Measurements from ENCODE around the gene ESYT2. TPM values are rescaled to one million over a fixed set of nuclear protein-coding genes. Genes with fewer than 3 reads are reported as not detected.
A peak's percentile ranks its signal among the peaks of the same experiment; 100 is the strongest.

Gene ESYT2
- polyA plus RNA-seq, 1 of the 3 experiments (the other 2 are of a cell fraction): 34.2 TPM

DNA sequence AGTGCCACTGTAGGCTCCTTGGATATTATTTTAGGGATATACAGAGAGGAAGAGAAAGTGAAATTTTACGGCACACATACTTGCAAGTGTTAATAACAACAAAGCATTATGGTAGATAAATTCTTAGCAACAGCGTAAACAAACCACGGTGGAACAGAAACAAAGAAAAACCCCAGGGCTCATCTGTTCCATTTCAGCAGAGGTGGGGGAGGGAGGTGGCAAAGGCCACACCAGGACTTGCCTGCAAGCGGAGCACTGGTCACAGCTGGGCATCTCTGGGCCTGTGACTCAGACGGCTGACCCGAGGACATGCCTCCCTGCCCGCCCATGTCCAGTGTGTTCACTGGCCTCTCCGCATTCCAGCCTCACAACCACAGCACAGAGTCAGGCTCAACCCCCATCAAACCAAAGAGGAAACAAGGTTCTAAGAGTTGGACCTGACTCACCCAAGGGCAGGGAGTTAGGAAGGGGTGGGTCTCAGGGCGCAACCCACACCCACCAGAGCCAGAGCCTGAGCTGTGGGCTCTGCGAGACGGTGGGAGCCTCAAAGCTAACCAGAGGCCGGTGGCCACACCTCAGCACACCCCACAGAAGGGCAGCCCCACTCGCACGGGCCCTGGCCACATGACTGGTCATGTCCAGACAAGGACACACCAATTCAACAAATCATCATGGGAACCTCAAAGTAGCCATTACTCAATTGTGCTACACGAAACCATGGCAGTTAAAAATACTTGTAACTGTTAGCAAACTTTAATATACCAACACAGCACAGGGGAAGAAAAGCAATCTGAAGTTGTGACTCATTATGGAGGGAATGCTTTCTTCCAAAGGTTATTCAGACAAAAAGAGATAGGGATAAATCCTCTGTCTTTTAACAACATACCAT is 10.7 kb downstream of the ESYT2 start:
- 11% methylated on average over 15 of the region's 15 CpGs for WGBS (ENCODE audit: low lambda C conversion rate)
- TF ChIP-seq EZH2phosphoT487 (IDR thresholded peaks at IDR 0.05; ENCODE audit: borderline replicate concordance, low read depth): no peak
- TF ChIP-seq, protein P1, sequence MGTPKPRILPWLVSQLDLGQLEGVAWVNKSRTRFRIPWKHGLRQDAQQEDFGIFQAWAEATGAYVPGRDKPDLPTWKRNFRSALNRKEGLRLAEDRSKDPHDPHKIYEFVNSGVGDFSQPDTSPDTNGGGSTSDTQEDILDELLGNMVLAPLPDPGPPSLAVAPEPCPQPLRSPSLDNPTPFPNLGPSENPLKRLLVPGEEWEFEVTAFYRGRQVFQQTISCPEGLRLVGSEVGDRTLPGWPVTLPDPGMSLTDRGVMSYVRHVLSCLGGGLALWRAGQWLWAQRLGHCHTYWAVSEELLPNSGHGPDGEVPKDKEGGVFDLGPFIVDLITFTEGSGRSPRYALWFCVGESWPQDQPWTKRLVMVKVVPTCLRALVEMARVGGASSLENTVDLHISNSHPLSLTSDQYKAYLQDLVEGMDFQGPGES (IDR thresholded peaks at IDR 0.05; ENCODE audit: low read depth, low read length): no peak
- TF ChIP-seq RFX5 (IDR thresholded peaks at IDR 0.05; ENCODE audit: low read length): no peak
- peak; percentile 88 for TF ChIP-seq FOSL2 (IDR thresholded peaks at IDR 0.05; ENCODE audit: borderline replicate concordance, low read depth)
- TF ChIP-seq SMC3 (IDR thresholded peaks at IDR 0.05; ENCODE audit: low read depth, low read length): 0 out of 2 replicates have a peak, but pooled peaks have one; percentile 6
- peak; percentile 44 for TF ChIP-seq RAD21 (IDR thresholded peaks at IDR 0.05; ENCODE audit: low read length)
- no peak for TF ChIP-seq ZBTB33 (IDR thresholded peaks at IDR 0.05; ENCODE audit: borderline replicate concordance, low read depth)
- TF ChIP-seq MEF2A (IDR thresholded peaks at IDR 0.05; ENCODE audit: borderline replicate concordance, low read depth): peak; percentile 65; the same call in 1 of the 2 replicates
- TF ChIP-seq FOXJ3 (CRISPR knock-in tag; IDR thresholded peaks at IDR 0.05): no peak; the same call in 1 of the 2 replicates
- TF ChIP-seq TAF1 (IDR thresholded peaks at IDR 0.05; ENCODE audit: borderline replicate concordance, low read depth, low read length): peak; percentile 56
- TF ChIP-seq MAX (IDR thresholded peaks at IDR 0.05; ENCODE audit: low read depth): peak; percentile 90; the same call in 1 of the 2 replicates
- TF ChIP-seq SIN3A (IDR thresholded peaks at IDR 0.05; ENCODE audit: borderline replicate concordance, low read depth, low read length): peak; percentile 88; the same call in 1 of the 2 replicates
- TF ChIP-seq MXI1 (IDR thresholded peaks at IDR 0.05; ENCODE audit: low read depth, low read length): peak; percentile 41; the same call in 1 of the 2 replicates
- peak; percentile 86 for TF ChIP-seq TCF12 (IDR thresholded peaks at IDR 0.05)
- TF ChIP-seq FOXM1 (IDR thresholded peaks at IDR 0.05; ENCODE audit: low read depth): peak; percentile 64; the same call in 1 of the 2 replicates
- peak; percentile 67; the same call in 1 of the 2 replicates for TF ChIP-seq NFIC (IDR thresholded peaks at IDR 0.05; ENCODE audit: borderline replicate concordance)
- peak; percentile 86 for TF ChIP-seq POLR2AphosphoS5 (IDR thresholded peaks at IDR 0.05; ENCODE audit: low read depth, low read length)
- TF ChIP-seq TEAD4 (IDR thresholded peaks at IDR 0.05; ENCODE audit: borderline replicate concordance, insufficient read depth): peak; percentile 97
- TF ChIP-seq JUND (IDR thresholded peaks at IDR 0.05): peak; percentile 89
- TF ChIP-seq, protein P2, sequence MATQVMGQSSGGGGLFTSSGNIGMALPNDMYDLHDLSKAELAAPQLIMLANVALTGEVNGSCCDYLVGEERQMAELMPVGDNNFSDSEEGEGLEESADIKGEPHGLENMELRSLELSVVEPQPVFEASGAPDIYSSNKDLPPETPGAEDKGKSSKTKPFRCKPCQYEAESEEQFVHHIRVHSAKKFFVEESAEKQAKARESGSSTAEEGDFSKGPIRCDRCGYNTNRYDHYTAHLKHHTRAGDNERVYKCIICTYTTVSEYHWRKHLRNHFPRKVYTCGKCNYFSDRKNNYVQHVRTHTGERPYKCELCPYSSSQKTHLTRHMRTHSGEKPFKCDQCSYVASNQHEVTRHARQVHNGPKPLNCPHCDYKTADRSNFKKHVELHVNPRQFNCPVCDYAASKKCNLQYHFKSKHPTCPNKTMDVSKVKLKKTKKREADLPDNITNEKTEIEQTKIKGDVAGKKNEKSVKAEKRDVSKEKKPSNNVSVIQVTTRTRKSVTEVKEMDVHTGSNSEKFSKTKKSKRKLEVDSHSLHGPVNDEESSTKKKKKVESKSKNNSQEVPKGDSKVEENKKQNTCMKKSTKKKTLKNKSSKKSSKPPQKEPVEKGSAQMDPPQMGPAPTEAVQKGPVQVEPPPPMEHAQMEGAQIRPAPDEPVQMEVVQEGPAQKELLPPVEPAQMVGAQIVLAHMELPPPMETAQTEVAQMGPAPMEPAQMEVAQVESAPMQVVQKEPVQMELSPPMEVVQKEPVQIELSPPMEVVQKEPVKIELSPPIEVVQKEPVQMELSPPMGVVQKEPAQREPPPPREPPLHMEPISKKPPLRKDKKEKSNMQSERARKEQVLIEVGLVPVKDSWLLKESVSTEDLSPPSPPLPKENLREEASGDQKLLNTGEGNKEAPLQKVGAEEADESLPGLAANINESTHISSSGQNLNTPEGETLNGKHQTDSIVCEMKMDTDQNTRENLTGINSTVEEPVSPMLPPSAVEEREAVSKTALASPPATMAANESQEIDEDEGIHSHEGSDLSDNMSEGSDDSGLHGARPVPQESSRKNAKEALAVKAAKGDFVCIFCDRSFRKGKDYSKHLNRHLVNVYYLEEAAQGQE (IDR thresholded peaks at IDR 0.05; ENCODE audit: low read depth, low read length): 0 out of 2 replicates have a peak, but pooled peaks have one; percentile 55
- TF ChIP-seq, protein P3, sequence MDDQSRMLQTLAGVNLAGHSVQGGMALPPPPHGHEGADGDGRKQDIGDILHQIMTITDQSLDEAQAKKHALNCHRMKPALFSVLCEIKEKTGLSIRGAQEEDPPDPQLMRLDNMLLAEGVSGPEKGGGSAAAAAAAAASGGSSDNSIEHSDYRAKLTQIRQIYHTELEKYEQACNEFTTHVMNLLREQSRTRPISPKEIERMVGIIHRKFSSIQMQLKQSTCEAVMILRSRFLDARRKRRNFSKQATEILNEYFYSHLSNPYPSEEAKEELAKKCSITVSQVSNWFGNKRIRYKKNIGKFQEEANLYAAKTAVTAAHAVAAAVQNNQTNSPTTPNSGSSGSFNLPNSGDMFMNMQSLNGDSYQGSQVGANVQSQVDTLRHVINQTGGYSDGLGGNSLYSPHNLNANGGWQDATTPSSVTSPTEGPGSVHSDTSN (IDR thresholded peaks at IDR 0.05): peak; percentile 68
- TF ChIP-seq YY1 (IDR thresholded peaks at IDR 0.05; ENCODE audit: low read depth): peak; percentile 81; the same call in 1 of the 2 replicates
- TF ChIP-seq USF1 (IDR thresholded peaks at IDR 0.05; ENCODE audit: borderline replicate concordance, low read depth): peak; percentile 67; the same call in 1 of the 2 replicates

More for the DNA sequence above, 10.7 kb downstream of the ESYT2 start:
- DNase-seq: peak; percentile 86
- Histone ChIP-seq H2AFZ (ENCODE audit: low read depth) (peak overlapping the region; percentile 24), H3K36me3 (replicated peaks in 1 of 2; ENCODE audit: control insufficient read depth in 1 of 2, insufficient read depth in 2 of 2, low read length in 1 of 2) (no peaks in the 10 kb centered on the region), H3F3A (replicated peaks; ENCODE audit: insufficient read depth) (peaks cover 47% of the 10 kb centered on the region), H3K4me1 (ENCODE audit: control insufficient read depth in 1 of 2, insufficient read depth in 2 of 2, low read depth in 1 of 2, low read length in 1 of 2) (peaks cover 36 to 44% of the 10 kb centered on the region in 2 experiments), H3K27me3 (ENCODE audit: insufficient read depth) (no peaks in the 10 kb centered on the region), H3K4me3 (ENCODE audit: low read depth in 2 of 2, low read length in 1 of 2) (peak overlapping the region; percentile 32 to 54), H3K9me2 (no peaks in the 10 kb centered on the region), H3K9me3 (no peaks in the 10 kb centered on the region), H3K79me2 (ENCODE audit: insufficient read depth) (peaks cover 83% of the 10 kb centered on the region), H3K9ac (peak overlapping the region; percentile 72), H3K4me2 (peak overlapping the region; percentile 75), H4K20me1 (ENCODE audit: insufficient read depth) (no peaks in the 10 kb centered on the region), H3K27ac (ENCODE audit: low read depth in 2 of 2, low read length in 1 of 2) (peak overlapping the region; percentile 95 to 99)
- CTCF ChIA-PET: interaction anchor here (1.1 to 1.7 kb wide), 2 partner anchors 9 to 114 kb away, joined by 3 to 4 read pairs; partner anchors contain the start of gene NCAPG2
- POLR2A ChIA-PET: interaction anchor here (0.8 kb wide), 1 partner anchor 44 kb away, joined by 3 read pairs; no protein-coding TSS in a partner anchor

Data from SK-N-SH (cell line).